Naive thymus-derived CD8-positive, alpha-beta T cell (primary cell): Measurements from ENCODE around the gene PXN. TPM values are rescaled to one million over a fixed set of nuclear protein-coding genes. Genes with fewer than 3 reads are reported as not detected.

Source experiments
- ATAC-seq, 2 donors: fragments of 150-1000 bp; cut with Tn5 transposase in 1 of 2; sonication (Bioruptor Pico), chemical (Tn5 transposase) in 1 of 2; 1 replicate in 1 of 2; 2 replicates in 1 of 2; pipeline ENCODE4 v1.10.0; 2021; ENCODE audit warnings: mild to moderate bottlenecking in 2 of 2, moderate library complexity in 2 of 2
- POLR2A ChIA-PET: fragments of 350-600 bp; sonication (Branson Sonifier 250); formaldehyde crosslinking; loops from one replicate; lab custom pipeline; 2021; ENCODE audit warnings: antibody characterized with exemption; lab: Charles Lee
- DNase-seq, 10 donors: peaks; one replicate each; pipeline versions ENCODE4 v3.0.0 to v3.0.0-alpha.2; 2020 to 2022
- H3K27ac Mint-ChIP-seq, 10 donors: one replicate each; pipeline ENCODE4 v1.8.0; 2020 to 2022; ENCODE audit warnings: mild to moderate bottlenecking in 10 of 10, mixed read lengths in 10 of 10, moderate library complexity in 4 of 10, inconsistent platforms in 1 of 10
- H3K27me3 Mint-ChIP-seq, 5 donors: one replicate each; pipeline ENCODE4 v1.8.0; 2021 to 2022; ENCODE audit warnings: mixed read lengths in 5 of 5
- H3K36me3 Mint-ChIP-seq, 3 donors: one replicate each; pipeline ENCODE4 v1.8.0; 2020 to 2022; ENCODE audit warnings: mixed read lengths in 3 of 3, mild to moderate bottlenecking in 2 of 3, inconsistent platforms in 1 of 3
- H3K4me1 Mint-ChIP-seq, 4 donors: one replicate each; pipeline ENCODE4 v1.8.0; 2021 to 2022; ENCODE audit warnings: mixed read lengths in 4 of 4
- H3K4me3 Mint-ChIP-seq, 10 donors: one replicate each; pipeline ENCODE4 v1.8.0; 2020 to 2022; ENCODE audit warnings: mild to moderate bottlenecking in 10 of 10, mixed read lengths in 10 of 10, moderate library complexity in 6 of 10, inconsistent platforms in 1 of 10
- H3K9me3 Mint-ChIP-seq, 9 donors: one replicate each; pipeline ENCODE4 v1.8.0; 2020 to 2022; ENCODE audit warnings: mixed read lengths in 9 of 9, mild to moderate bottlenecking in 3 of 9, inconsistent platforms in 1 of 9, moderate library complexity in 1 of 9
- polyA plus RNA-seq, 3 donors: library from polyadenylated mRNA; unstranded; fragments of 300-500 nt; fragmentation: Illumina TruSeq; gene quantifications; one replicate each; pipeline ENCODE4 v1.2.3, GENCODE V29; 2021
- total RNA-seq, 8 experiments: library from RNA in 2 of 8; stranded (reverse) in 2 of 8; gene quantifications; one replicate each; pipeline ENCODE4 v1.2.3 and lab custom pipeline; 2021 to 2026

The PXN gene
- total and polyA plus RNA-seq, 5 experiments from 2014 or later: 64.3 to 96.6 (median 93.9) TPM

GRCh38 chr12:120229071-120229486, 36.5 kb downstream of the PXN start:
- Mint-ChIP-seq H3K36me3 (peaks cover 0 to 7% (median 0%) of the 10 kb centered on the region in 3 donors), H3K9me3 (no peaks in the 10 kb centered on the region), H3K4me1 (peaks cover 40 to 96% (median 90%) of the 10 kb centered on the region in 4 donors), H3K4me3 (peak overlapping the region in 3 of 10 donors; percentile 66 to 76 (median 70)), H3K27me3 (no peaks in the 10 kb centered on the region), H3K27ac (peak overlapping the region in 7 of 10 donors; percentile 2 to 95 (median 74))
- DNase-seq: no peak
- POLR2A ChIA-PET: interaction anchor here (0.6 to 10.4 kb wide), 11 partner anchors 9 to 219 kb away, joined by 3 to 211 read pairs (median 7); partner anchors contain the start of genes PXN, RNU4-1, RNU4-2 and RPLP0
- ATAC-seq: no peak

GRCh38 chr12:120228291-120229070, 37.0 kb downstream of the PXN start:
- no peaks in the 10 kb centered on the region for H3K27me3 Mint-ChIP-seq
- peak; percentile 78 to 94 (median 86) for DNase-seq
- peaks cover 36 to 90% (median 84%) of the 10 kb centered on the region in 4 donors for H3K4me1 Mint-ChIP-seq
- peak; percentile 85 for ATAC-seq
- H3K27ac Mint-ChIP-seq: peak overlapping the region; percentile 61 to 91 (median 84)
- H3K9me3 Mint-ChIP-seq: no peaks in the 10 kb centered on the region
- POLR2A ChIA-PET: interaction anchor here (0.6 to 10.4 kb wide), 10 partner anchors 9 to 111 kb away, joined by 3 to 211 read pairs (median 6); partner anchors contain the start of genes PXN, RNU4-1, RNU4-2 and RPLP0
- peaks cover 0 to 13% (median 0%) of the 10 kb centered on the region in 3 donors for H3K36me3 Mint-ChIP-seq
- peak overlapping the region; percentile 56 to 83 (median 74) for H3K4me3 Mint-ChIP-seq

- POLR2A ChIA-PET: interaction anchor here (1.0 to 10.4 kb wide), 9 partner anchors 9 to 111 kb away, joined by 3 to 211 read pairs (median 7); partner anchors contain the start of genes PXN, RNU4-1, RNU4-2 and RPLP0
- peaks cover 0 to 18% (median 0%) of the 10 kb centered on the region in 3 donors for H3K36me3 Mint-ChIP-seq
- H3K9me3 Mint-ChIP-seq: no peaks in the 10 kb centered on the region
- H3K4me1 Mint-ChIP-seq: peaks cover 34 to 85% (median 80%) of the 10 kb centered on the region in 4 donors
- H3K27ac Mint-ChIP-seq: peak overlapping the region in 7 of 10 donors; percentile 22 to 88 (median 80)
- peak overlapping the region in 4 of 10 donors; percentile 71 to 82 (median 78) for H3K4me3 Mint-ChIP-seq
- no peaks in the 10 kb centered on the region for H3K27me3 Mint-ChIP-seq
- DNase-seq (no peak), ATAC-seq (peak in 1 of 2 donors; percentile 4)
Measured at GRCh38 chr12:120228041-120228290, 37.6 kb downstream of the PXN start.

- POLR2A ChIA-PET: interaction anchor here (0.6 to 10.4 kb wide), 12 partner anchors 9 to 110 kb away, joined by 3 to 211 read pairs (median 5); partner anchors contain the start of genes PXN, RNU4-1, RNU4-2 and RPLP0
- Mint-ChIP-seq H3K36me3 (peaks cover 0 to 23% (median 0%) of the 10 kb centered on the region in 3 donors), H3K4me3 (peak overlapping the region in 3 of 10 donors; percentile 18 to 76 (median 71)), H3K27ac (peak overlapping the region in 5 of 10 donors; percentile 22 to 88 (median 68)), H3K27me3 (no peaks in the 10 kb centered on the region), H3K9me3 (no peaks in the 10 kb centered on the region), H3K4me1 (peaks cover 32 to 82% (median 78%) of the 10 kb centered on the region in 4 donors)
- DNase-seq: no peak
- ATAC-seq: no peak
Measured at GRCh38 chr12:120227233-120228040, 38.1 kb downstream of the PXN start.

- Mint-ChIP-seq H3K9me3 (no peaks in the 10 kb centered on the region), H3K27me3 (no peaks in the 10 kb centered on the region), H3K36me3 (peaks cover 0 to 32% (median 0%) of the 10 kb centered on the region in 3 donors), H3K27ac (peak overlapping the region; percentile 59 to 87 (median 74)), H3K4me1 (peaks cover 20 to 69% (median 64%) of the 10 kb centered on the region in 4 donors), H3K4me3 (peak overlapping the region in 8 of 10 donors; percentile 29 to 70 (median 55))
- ATAC-seq: no peak
- DNase-seq: no peak
- POLR2A ChIA-PET: interaction anchor here (1.3 to 10.4 kb wide), 6 partner anchors 14 to 65 kb away, joined by 3 to 211 read pairs (median 63); partner anchors contain the start of genes PXN, RNU4-1, RNU4-2 and RPLP0
Measured at GRCh38 chr12:120225852-120226640, 39.5 kb downstream of the PXN start.

- no peak for DNase-seq
Measured at GRCh38 chr12:120225200-120225558, 40.4 kb downstream of the PXN start.

GRCh38 chr12:120224304-120225199, 41.0 kb downstream of the PXN start:
- peaks cover 0 to 47% (median 0%) of the 10 kb centered on the region in 3 donors for H3K36me3 Mint-ChIP-seq
- peaks cover 21 to 54% (median 50%) of the 10 kb centered on the region in 4 donors for H3K4me1 Mint-ChIP-seq
- POLR2A ChIA-PET: interaction anchor here (0.7 to 10.4 kb wide), 7 partner anchors 15 to 793 kb away, joined by 3 to 211 read pairs (median 34); partner anchors contain the start of genes PXN, RNU4-1, RNU4-2 and RPLP0
- no peaks in the 10 kb centered on the region for H3K27me3 Mint-ChIP-seq
- H3K4me3 Mint-ChIP-seq: peak overlapping the region in 4 of 10 donors; percentile 44 to 70 (median 56)
- H3K27ac Mint-ChIP-seq: peak overlapping the region in 7 of 10 donors; percentile 31 to 89 (median 65)
- DNase-seq: no peak
- H3K9me3 Mint-ChIP-seq: no peaks in the 10 kb centered on the region
- ATAC-seq: peak in 1 of 2 donors; percentile 15

More at GRCh38 chr12:120225200-120225558, 40.4 kb downstream of the PXN start:
- Mint-ChIP-seq H3K27me3 (no peaks in the 10 kb centered on the region), H3K36me3 (peaks cover 0 to 41% (median 0%) of the 10 kb centered on the region in 3 donors), H3K4me3 (peak overlapping the region in 8 of 10 donors; percentile 9 to 70 (median 54)), H3K4me1 (peaks cover 22 to 60% (median 57%) of the 10 kb centered on the region in 4 donors), H3K9me3 (no peaks in the 10 kb centered on the region), H3K27ac (peak overlapping the region; percentile 52 to 82 (median 66))
- no peak for ATAC-seq
- POLR2A ChIA-PET: interaction anchor here (1.3 to 10.4 kb wide), 5 partner anchors 15 to 66 kb away, joined by 3 to 211 read pairs (median 92); partner anchors contain the start of genes PXN, RNU4-1, RNU4-2 and RPLP0

GRCh38 chr12:120223458-120224303, 41.8 kb downstream of the PXN start:
- ATAC-seq: no peak
- H3K4me1 Mint-ChIP-seq: peaks cover 20 to 45% (median 42%) of the 10 kb centered on the region in 4 donors
- peak overlapping the region in 1 of 10 donors; percentile 14 for H3K4me3 Mint-ChIP-seq
- H3K9me3 Mint-ChIP-seq: no peaks in the 10 kb centered on the region
- H3K27ac Mint-ChIP-seq: peak overlapping the region in 3 of 10 donors; percentile 17 to 76 (median 75)
- H3K36me3 Mint-ChIP-seq: peaks cover 0 to 53% (median 0%) of the 10 kb centered on the region in 3 donors
- DNase-seq: no peak
- no peaks in the 10 kb centered on the region for H3K27me3 Mint-ChIP-seq
- POLR2A ChIA-PET: interaction anchor here (0.7 to 1.0 kb wide), 2 partner anchors 28 to 794 kb away, joined by 3 to 4 read pairs; no protein-coding TSS in a partner anchor

GRCh38 chr12:120222288-120222832, 43.2 kb downstream of the PXN start:
- H3K36me3 Mint-ChIP-seq: peaks cover 0 to 64% (median 0%) of the 10 kb centered on the region in 3 donors
- H3K4me3 Mint-ChIP-seq: no peak overlapping the region
- POLR2A ChIA-PET: interaction anchor here (1.1 to 1.5 kb wide), 2 partner anchors 35 to 70 kb away, joined by 3 read pairs; no protein-coding TSS in a partner anchor
- ATAC-seq (no peak), DNase-seq (no peak)
- H3K9me3 Mint-ChIP-seq: no peaks in the 10 kb centered on the region
- H3K27me3 Mint-ChIP-seq: no peaks in the 10 kb centered on the region
- H3K4me1 Mint-ChIP-seq: peaks cover 16 to 32% (median 30%) of the 10 kb centered on the region in 4 donors
- peak overlapping the region in 2 of 10 donors; percentile 38 to 76 for H3K27ac Mint-ChIP-seq
